Fibroblast of lung (primary cell): ENCODE data around the gene LYSMD3. TPM values are rescaled to one million over a fixed set of nuclear protein-coding genes. Genes with fewer than 3 reads are reported as not detected.

ENCODE experiments used
- DNase-seq, 2 donors: peaks; one replicate each; pipeline versions ENCODE4 v3.0.0 to v3.0.0-alpha.2; 2010; ENCODE audit warnings: low read depth in 2 of 2
- H2AFZ ChIP-seq: 2 replicates; pipeline ENCODE4 v1.5.1; 2012; ENCODE audit warnings: low read length, control low read depth, inconsistent platforms
- H3K27ac ChIP-seq: 2 replicates; pipeline ENCODE4 v1.5.1; 2011; ENCODE audit warnings: low read length, control low read depth; ENCODE audit not compliant: insufficient read depth
- H3K27me3 ChIP-seq: 2 replicates; pipeline ENCODE4 v1.5.1; 2011; ENCODE audit warnings: mild to moderate bottlenecking, low read length; ENCODE audit not compliant: control insufficient read depth, insufficient read depth
- H3K36me3 ChIP-seq: 2 replicates; pipeline ENCODE4 v1.5.1; 2011; ENCODE audit warnings: low read length; ENCODE audit not compliant: control insufficient read depth, insufficient read depth
- H3K4me1 ChIP-seq: 2 replicates; pipeline ENCODE4 v1.5.1; 2011; ENCODE audit warnings: low read length; ENCODE audit not compliant: control insufficient read depth, insufficient read depth; ENCODE audit errors: extremely low read depth
- H3K4me2 ChIP-seq: 2 replicates; pipeline ENCODE4 v1.5.1; 2011; ENCODE audit warnings: low read length, control low read depth; ENCODE audit not compliant: insufficient read depth; ENCODE audit errors: extremely low read depth
- H3K4me3 ChIP-seq, 4 experiments: fragments of 200-600 bp in 1 of 4; sonication (generic) in 1 of 4; replicated peaks in 1 of 4; 2 replicates each; pipeline ENCODE4 v1.5.1; 2011 to 2016; ENCODE audit warnings: low read length in 4 of 4, low read depth in 3 of 4, mild to moderate bottlenecking in 3 of 4, control low read depth in 2 of 4, inconsistent platforms in 1 of 4, mixed read lengths in 1 of 4; ENCODE audit not compliant: insufficient read depth in 1 of 4; ENCODE audit errors: control extremely low read depth in 1 of 4
- H3K79me2 ChIP-seq: 2 replicates; pipeline ENCODE4 v1.5.1; 2012; ENCODE audit warnings: mild to moderate bottlenecking, low read length, inconsistent platforms; ENCODE audit not compliant: control insufficient read depth, insufficient read depth
- H3K9ac ChIP-seq: 2 replicates; pipeline ENCODE4 v1.5.1; 2011; ENCODE audit warnings: mild to moderate bottlenecking, low read length, control low read depth; ENCODE audit not compliant: insufficient read depth
- H3K9me3 ChIP-seq: 2 replicates; pipeline ENCODE4 v1.5.1; 2012; ENCODE audit warnings: low read depth, low read length; ENCODE audit not compliant: control insufficient read depth, insufficient read depth
- H4K20me1 ChIP-seq: 2 replicates; pipeline ENCODE4 v1.5.1; 2011; ENCODE audit warnings: low read length; ENCODE audit not compliant: control insufficient read depth, insufficient read depth; ENCODE audit errors: extremely low read depth
- EZH2 ChIP-seq: IDR thresholded peaks from 2 replicates; pipeline ENCODE4 v1.5.1; 2012; ENCODE audit warnings: low read length, control low read depth, mild to moderate bottlenecking; ENCODE audit errors: missing control alignments
- polyA plus RNA-seq, 2 donors: library from polyadenylated mRNA; depleted of rRNA in 1 of 2; stranded (reverse) in 1 of 2; unstranded in 1 of 2; fragments of >200 nt; gene quantifications; 2 replicates each; pipeline ENCODE4 v1.2.1, GENCODE V29; 2011 to 2012; ENCODE audit warnings: missing spikeins in 1 of 2
- total RNA-seq: library from RNA; depleted of rRNA; stranded (reverse); fragments of >200 nt; gene quantifications from 2 replicates; pipeline ENCODE4 v1.2.1, GENCODE V29; 2014
- TF ChIP-seq, protein P1 (sequence below), 2 donors: IDR thresholded peaks in 1 of 2; conservative IDR thresholded peaks in 1 of 2; 1 replicate in 1 of 2; 2 replicates in 1 of 2; pipeline ENCODE4 v1.5.1; 2011 to 2012; ENCODE audit warnings: low read length in 2 of 2, control low read depth in 1 of 2, inconsistent platforms in 1 of 2, low read depth in 1 of 2, mild to moderate bottlenecking in 1 of 2

Gene LYSMD3
- total and polyA plus RNA-seq, 2 donors (not counting 1 experiment from before 2014, with no cell fraction given): 17.0 to 30.0 TPM

DNA sequence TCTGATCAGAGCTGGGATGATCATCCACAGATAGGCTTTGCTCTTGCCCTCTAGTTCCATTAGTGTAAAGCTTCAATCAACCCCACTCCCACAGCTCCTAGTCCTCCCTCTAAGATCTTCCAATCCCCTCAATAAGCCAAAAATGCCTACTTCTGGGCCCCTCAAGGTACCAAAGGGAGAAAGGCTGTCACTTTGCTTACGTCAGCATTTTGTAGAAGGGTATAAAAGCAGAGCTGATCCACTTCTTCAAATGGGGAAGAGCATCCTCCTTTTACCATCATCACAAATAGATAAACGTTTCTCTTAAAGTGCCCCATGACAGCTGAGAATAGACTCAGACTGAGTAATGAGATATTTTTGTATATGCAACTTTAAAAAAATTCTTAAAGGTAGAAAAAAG lies 16.1 kb upstream of the LYSMD3 start:
- Histone ChIP-seq H3K4me3 (no peak overlapping the region), H3K27me3 (peaks cover 2% of the 10 kb centered on the region), H3K79me2 (no peaks in the 10 kb centered on the region), H3K27ac (no peak overlapping the region), H4K20me1 (no peaks in the 10 kb centered on the region), H2AFZ (no peak overlapping the region), H3K36me3 (no peaks in the 10 kb centered on the region), H3K4me1 (no peaks in the 10 kb centered on the region), H3K4me2 (no peak overlapping the region), H3K9me3 (no peaks in the 10 kb centered on the region), H3K9ac (no peak overlapping the region)
- DNase-seq: no peak
- TF ChIP-seq EZH2: no peak
- TF ChIP-seq, protein P1, sequence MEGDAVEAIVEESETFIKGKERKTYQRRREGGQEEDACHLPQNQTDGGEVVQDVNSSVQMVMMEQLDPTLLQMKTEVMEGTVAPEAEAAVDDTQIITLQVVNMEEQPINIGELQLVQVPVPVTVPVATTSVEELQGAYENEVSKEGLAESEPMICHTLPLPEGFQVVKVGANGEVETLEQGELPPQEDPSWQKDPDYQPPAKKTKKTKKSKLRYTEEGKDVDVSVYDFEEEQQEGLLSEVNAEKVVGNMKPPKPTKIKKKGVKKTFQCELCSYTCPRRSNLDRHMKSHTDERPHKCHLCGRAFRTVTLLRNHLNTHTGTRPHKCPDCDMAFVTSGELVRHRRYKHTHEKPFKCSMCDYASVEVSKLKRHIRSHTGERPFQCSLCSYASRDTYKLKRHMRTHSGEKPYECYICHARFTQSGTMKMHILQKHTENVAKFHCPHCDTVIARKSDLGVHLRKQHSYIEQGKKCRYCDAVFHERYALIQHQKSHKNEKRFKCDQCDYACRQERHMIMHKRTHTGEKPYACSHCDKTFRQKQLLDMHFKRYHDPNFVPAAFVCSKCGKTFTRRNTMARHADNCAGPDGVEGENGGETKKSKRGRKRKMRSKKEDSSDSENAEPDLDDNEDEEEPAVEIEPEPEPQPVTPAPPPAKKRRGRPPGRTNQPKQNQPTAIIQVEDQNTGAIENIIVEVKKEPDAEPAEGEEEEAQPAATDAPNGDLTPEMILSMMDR (conservative IDR thresholded peaks at IDR 0.05 in 1 of 2, IDR thresholded peaks at IDR 0.05 in 1 of 2; ENCODE audit: low read depth in 1 of 2, low read length in 2 of 2): no peak

DNA sequence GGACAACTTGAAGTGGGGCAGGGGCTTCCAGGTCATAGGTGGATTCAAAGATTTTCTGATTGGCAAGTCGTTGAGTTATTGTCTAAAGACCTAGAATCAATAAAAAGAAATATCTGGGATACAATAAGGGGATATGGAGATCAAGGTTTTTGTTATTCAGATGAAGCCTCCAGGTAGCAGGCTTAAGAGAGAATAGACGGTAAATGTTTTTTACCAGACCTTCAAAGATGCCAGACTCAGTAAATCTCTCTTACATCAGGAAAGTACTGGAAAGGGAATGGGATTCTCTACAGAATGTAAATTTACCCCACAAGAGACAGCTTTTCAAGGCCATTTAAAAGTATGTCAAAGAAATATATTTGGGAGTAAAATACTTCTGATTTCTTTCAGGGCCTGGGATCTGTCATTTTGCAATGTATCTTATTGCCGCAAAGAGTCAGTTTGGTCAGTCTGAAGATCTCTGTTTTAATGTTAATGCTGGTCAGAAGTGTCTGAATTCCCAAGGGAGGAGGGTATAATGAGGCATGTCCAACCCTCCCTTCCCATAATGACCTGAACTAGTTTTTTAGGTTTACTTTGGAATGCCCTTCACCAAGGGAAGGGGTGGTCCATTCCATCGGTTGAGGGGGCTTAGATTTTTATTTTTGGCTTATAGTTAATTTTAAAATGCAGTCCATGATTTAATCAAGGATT lies 13.6 kb upstream of the LYSMD3 start:
- Histone ChIP-seq H3K4me3 (no peak overlapping the region), H3K9ac (no peak overlapping the region), H3K4me2 (no peak overlapping the region), H3K27me3 (no peaks in the 10 kb centered on the region), H4K20me1 (no peaks in the 10 kb centered on the region), H2AFZ (no peak overlapping the region), H3K27ac (no peak overlapping the region), H3K36me3 (no peaks in the 10 kb centered on the region), H3K4me1 (no peaks in the 10 kb centered on the region), H3K9me3 (no peaks in the 10 kb centered on the region), H3K79me2 (no peaks in the 10 kb centered on the region)
- TF ChIP-seq, protein P1 (conservative IDR thresholded peaks at IDR 0.05 in 1 of 2, IDR thresholded peaks at IDR 0.05 in 1 of 2; ENCODE audit: low read depth in 1 of 2, low read length in 2 of 2): no peak
- TF ChIP-seq EZH2: no peak
- DNase-seq: no peak

DNA sequence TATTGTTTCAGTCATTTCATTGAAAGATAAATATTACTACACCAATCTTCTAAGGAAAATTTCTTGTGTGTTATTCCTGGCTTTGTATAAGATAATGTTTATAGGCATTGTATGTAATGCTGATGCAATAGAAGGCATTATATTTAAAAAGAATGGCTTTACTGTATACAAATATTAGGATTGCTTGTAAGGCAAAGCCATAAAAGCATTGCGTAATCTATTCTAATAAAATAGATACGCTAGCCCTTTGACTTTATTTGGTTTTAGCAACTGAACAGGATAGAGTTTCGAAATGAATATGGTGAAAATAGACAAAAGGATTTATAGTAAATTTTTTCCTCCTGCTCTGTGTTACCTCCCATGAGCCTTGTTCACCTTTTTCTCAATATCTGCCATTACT lies 5.5 kb upstream of the LYSMD3 start:
- H3K36me3 ChIP-seq: no peaks in the 10 kb centered on the region
- TF ChIP-seq, protein P1 (conservative IDR thresholded peaks at IDR 0.05 in 1 of 2, IDR thresholded peaks at IDR 0.05 in 1 of 2; ENCODE audit: low read depth in 1 of 2, low read length in 2 of 2): no peak
- TF ChIP-seq EZH2: no peak
- H2AFZ ChIP-seq: no peak overlapping the region
- H3K9ac ChIP-seq: no peak overlapping the region
- peaks cover 6% of the 10 kb centered on the region for H3K27me3 ChIP-seq
- no peak overlapping the region for H3K4me2 ChIP-seq
- no peaks in the 10 kb centered on the region for H3K4me1 ChIP-seq
- no peak overlapping the region for H3K27ac ChIP-seq
- H3K4me3 ChIP-seq: no peak overlapping the region
- no peaks in the 10 kb centered on the region for H4K20me1 ChIP-seq
- no peak for DNase-seq
- H3K79me2 ChIP-seq: no peaks in the 10 kb centered on the region
- H3K9me3 ChIP-seq: no peaks in the 10 kb centered on the region
